ENCODE data around the gene BSG. TPM values are rescaled to one million over a fixed set of nuclear protein-coding genes. Genes with fewer than 3 reads are reported as not detected.

BSG gene
- total and polyA plus RNA-seq, 2 experiments from 2014 or later: 957 to 973 TPM

GRCh38 chr19:621819-622218 is 49.4 kb downstream of the BSG start (continued):
- TF ChIP-seq ZNF462 (CRISPR knock-in tag; IDR thresholded peaks at IDR 0.05): no peak
- no peak for TF ChIP-seq JUNB (IDR thresholded peaks at IDR 0.05; ENCODE audit: unreplicated experiment)

GRCh38 chr19:622666-623065 is 50.3 kb downstream of the BSG start:
- H3K9me3 Mint-ChIP-seq: no peaks in the 10 kb centered on the region
- Histone ChIP-seq H3K27me3 (ENCODE audit: insufficient read depth) (no peaks in the 10 kb centered on the region), H3K4me1 (ENCODE audit: insufficient read depth) (no peaks in the 10 kb centered on the region), H4K20me1 (replicated peaks; ENCODE audit: insufficient read depth) (peaks cover 9% of the 10 kb centered on the region), H3K4me3 (no peak overlapping the region), H2AFZ (no peak overlapping the region), H3K27ac (ENCODE audit: low read depth) (no peak overlapping the region), H3K4me2 (no peak overlapping the region), H3K9me2 (ENCODE audit: insufficient read depth) (no peaks in the 10 kb centered on the region), H3K79me2 (replicated peaks; ENCODE audit: insufficient read depth) (peaks cover 9% of the 10 kb centered on the region), H3F3A (replicated peaks; ENCODE audit: low read depth) (0 out of 2 replicates have a peak, but pooled peaks cover 5% of the 10 kb centered on the region), H3K36me3 (ENCODE audit: insufficient read depth) (peaks cover 1% of the 10 kb centered on the region; the same call in 1 of the 2 replicates)
- H3K27ac Mint-ChIP-seq: no peak overlapping the region
- H3K4me1 Mint-ChIP-seq: peaks cover 2% of the 10 kb centered on the region; the same call in 2 of the 3 replicates
- ATAC-seq (no peak), DNase-seq (ENCODE audit: low spot score) (no peak)
- peaks cover 4% of the 10 kb centered on the region for H3K27me3 Mint-ChIP-seq (ENCODE audit: insufficient read depth, low read depth, poor library complexity)
- H3K4me3 Mint-ChIP-seq: no peak overlapping the region
- peaks cover 51% of the 10 kb centered on the region for H3K36me3 Mint-ChIP-seq (ENCODE audit: low read depth)
- TF ChIP-seq EZH2 (IDR thresholded peaks at IDR 0.05; ENCODE audit: low read depth, unreplicated experiment) (no peak), ETS1 (IDR thresholded peaks at IDR 0.05) (no peak), STAT1 (IDR thresholded peaks at IDR 0.05; ENCODE audit: unreplicated experiment) (no peak), ZNF331 (CRISPR knock-in tag; IDR thresholded peaks at IDR 0.05; ENCODE audit: low read depth) (no peak), CREB1 (CRISPR knock-in tag; IDR thresholded peaks at IDR 0.05; ENCODE audit: low read depth) (no peak), JUNB (IDR thresholded peaks at IDR 0.05; ENCODE audit: unreplicated experiment) (no peak), NANOG (IDR thresholded peaks at IDR 0.05; ENCODE audit: borderline replicate concordance) (no peak), ZNF114 (CRISPR knock-in tag; IDR thresholded peaks at IDR 0.05) (no peak), POLR2AphosphoS5 (IDR thresholded peaks at IDR 0.05; ENCODE audit: low read depth) (no peak), REST (IDR thresholded peaks at IDR 0.05; ENCODE audit: unreplicated experiment) (no peak)
